ENCODE measurements around the gene COX11. TPM values are rescaled to one million over a fixed set of nuclear protein-coding genes. Genes with fewer than 3 reads are reported as not detected.

COX11 gene
- total RNA-seq, 1 experiment from 2014 or later: 87.0 TPM

DNA sequence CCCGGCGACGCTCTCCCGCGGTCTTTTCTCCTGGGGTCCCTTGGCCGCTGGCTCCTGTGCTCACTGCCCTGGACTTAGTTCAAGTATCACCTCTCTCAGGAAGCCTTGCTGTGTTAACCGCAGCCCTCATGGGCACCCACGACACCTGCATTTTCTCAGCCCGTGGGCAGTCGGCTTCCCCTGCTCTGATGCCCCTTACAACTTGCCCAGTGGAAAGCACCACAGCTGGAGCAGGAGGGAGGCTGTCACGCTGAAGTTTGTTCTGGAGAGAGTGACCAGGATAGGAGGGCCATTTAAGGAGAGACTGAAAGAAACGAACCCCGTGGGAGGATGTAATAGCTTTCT, 506 bp upstream of the COX11 start:
- peak; percentile 67 for ATAC-seq
- TSS peak; percentile 60 for BruUV-seq (replicated peaks)
- in situ Hi-C loops (cut with HindIII; ENCODE audit: low pct_unique_long_range_greater_than_20kb, low sequenced_read_pairs) (no loop called here), intact Hi-C loops (cut with micrococcal nuclease; ENCODE audit: unreplicated experiment) (no loop called here)
- Histone ChIP-seq H3K27ac (ENCODE audit: low read length) (peak overlapping the region; percentile 99), H3K4me1 (ENCODE audit: control insufficient read depth, insufficient read depth, low read length) (peaks cover 28% of the 10 kb centered on the region), H3K36me3 (ENCODE audit: control insufficient read depth, insufficient read depth, low read length) (peaks cover 20% of the 10 kb centered on the region), H3K9me3 (ENCODE audit: control insufficient read depth, insufficient read depth, low read depth, low read length) (no peaks in the 10 kb centered on the region), H3K27me3 (ENCODE audit: control insufficient read depth, insufficient read depth, low read length) (no peaks in the 10 kb centered on the region), H3K4me3 (ENCODE audit: low read depth in 2 of 2, low read length in 2 of 2) (peak overlapping the region; percentile 93 to 99)
- DNase-seq (ENCODE audit: low read depth, low spot score): no peak
- POLR2A ChIA-PET: no interaction called here
- TF ChIP-seq, protein P1, sequence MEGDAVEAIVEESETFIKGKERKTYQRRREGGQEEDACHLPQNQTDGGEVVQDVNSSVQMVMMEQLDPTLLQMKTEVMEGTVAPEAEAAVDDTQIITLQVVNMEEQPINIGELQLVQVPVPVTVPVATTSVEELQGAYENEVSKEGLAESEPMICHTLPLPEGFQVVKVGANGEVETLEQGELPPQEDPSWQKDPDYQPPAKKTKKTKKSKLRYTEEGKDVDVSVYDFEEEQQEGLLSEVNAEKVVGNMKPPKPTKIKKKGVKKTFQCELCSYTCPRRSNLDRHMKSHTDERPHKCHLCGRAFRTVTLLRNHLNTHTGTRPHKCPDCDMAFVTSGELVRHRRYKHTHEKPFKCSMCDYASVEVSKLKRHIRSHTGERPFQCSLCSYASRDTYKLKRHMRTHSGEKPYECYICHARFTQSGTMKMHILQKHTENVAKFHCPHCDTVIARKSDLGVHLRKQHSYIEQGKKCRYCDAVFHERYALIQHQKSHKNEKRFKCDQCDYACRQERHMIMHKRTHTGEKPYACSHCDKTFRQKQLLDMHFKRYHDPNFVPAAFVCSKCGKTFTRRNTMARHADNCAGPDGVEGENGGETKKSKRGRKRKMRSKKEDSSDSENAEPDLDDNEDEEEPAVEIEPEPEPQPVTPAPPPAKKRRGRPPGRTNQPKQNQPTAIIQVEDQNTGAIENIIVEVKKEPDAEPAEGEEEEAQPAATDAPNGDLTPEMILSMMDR (IDR thresholded peaks at IDR 0.05): no peak
- TF ChIP-seq, protein P2, sequence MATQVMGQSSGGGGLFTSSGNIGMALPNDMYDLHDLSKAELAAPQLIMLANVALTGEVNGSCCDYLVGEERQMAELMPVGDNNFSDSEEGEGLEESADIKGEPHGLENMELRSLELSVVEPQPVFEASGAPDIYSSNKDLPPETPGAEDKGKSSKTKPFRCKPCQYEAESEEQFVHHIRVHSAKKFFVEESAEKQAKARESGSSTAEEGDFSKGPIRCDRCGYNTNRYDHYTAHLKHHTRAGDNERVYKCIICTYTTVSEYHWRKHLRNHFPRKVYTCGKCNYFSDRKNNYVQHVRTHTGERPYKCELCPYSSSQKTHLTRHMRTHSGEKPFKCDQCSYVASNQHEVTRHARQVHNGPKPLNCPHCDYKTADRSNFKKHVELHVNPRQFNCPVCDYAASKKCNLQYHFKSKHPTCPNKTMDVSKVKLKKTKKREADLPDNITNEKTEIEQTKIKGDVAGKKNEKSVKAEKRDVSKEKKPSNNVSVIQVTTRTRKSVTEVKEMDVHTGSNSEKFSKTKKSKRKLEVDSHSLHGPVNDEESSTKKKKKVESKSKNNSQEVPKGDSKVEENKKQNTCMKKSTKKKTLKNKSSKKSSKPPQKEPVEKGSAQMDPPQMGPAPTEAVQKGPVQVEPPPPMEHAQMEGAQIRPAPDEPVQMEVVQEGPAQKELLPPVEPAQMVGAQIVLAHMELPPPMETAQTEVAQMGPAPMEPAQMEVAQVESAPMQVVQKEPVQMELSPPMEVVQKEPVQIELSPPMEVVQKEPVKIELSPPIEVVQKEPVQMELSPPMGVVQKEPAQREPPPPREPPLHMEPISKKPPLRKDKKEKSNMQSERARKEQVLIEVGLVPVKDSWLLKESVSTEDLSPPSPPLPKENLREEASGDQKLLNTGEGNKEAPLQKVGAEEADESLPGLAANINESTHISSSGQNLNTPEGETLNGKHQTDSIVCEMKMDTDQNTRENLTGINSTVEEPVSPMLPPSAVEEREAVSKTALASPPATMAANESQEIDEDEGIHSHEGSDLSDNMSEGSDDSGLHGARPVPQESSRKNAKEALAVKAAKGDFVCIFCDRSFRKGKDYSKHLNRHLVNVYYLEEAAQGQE (IDR thresholded peaks at IDR 0.05; ENCODE audit: insufficient read depth in 1 of 2, low read depth in 2 of 2, low read length in 1 of 2): no peak
- TF ChIP-seq TCF7L2 (IDR thresholded peaks at IDR 0.05; ENCODE audit: low read depth, low read length) (no peak; the same call in 1 of the 2 replicates), SIN3A (IDR thresholded peaks at IDR 0.05; ENCODE audit: borderline replicate concordance, insufficient read depth, low read depth, low read length) (no peak), POLR2AphosphoS5 (IDR thresholded peaks at IDR 0.05; ENCODE audit: low read depth, low read length) (no peak)
- CTCF ChIA-PET: no interaction called here

DNA sequence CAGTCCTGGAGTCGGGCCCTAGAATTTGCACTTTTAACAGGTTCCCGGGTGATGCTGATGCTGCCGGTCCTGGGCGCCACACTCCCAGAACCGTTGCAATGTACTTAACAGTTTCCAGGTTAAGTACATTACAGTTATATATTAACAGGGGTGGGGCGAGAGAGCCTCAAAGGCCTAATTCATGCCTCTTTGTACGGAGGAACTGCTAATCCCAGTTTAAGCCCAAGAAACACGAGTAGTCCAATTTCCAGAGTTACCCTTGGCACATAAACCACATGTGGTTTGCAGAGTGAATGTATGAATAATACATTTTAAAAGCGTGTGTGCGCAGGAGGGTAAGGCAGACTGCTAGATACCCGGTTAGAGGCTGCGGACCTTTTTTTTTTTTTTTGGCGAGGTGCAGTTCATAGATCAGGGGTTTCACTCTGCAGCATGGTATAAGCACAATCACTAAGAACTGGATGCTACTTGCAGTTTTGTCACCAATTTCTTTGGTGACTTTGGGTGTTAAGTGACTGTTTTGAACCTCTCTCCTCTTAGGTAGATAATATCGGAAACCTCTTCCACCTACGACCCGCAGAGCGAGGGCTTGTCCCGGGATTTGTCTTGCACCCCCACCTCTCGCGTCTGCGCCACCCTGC, 713 bp downstream of the COX11 start:
- ChIA-PET CTCF (no interaction called here), POLR2A (interaction anchor here (0.5 to 0.9 kb wide), 2 partner anchors 24 to 356 kb away, joined by 3 read pairs; no protein-coding TSS in a partner anchor)
- no peak for TF ChIP-seq TCF7L2 (IDR thresholded peaks at IDR 0.05; ENCODE audit: low read depth, low read length)
- TF ChIP-seq, protein P2 (IDR thresholded peaks at IDR 0.05; ENCODE audit: insufficient read depth in 1 of 2, low read depth in 2 of 2, low read length in 1 of 2): no peak
- TF ChIP-seq POLR2AphosphoS5 (IDR thresholded peaks at IDR 0.05; ENCODE audit: low read depth, low read length): no peak
- no peak for TF ChIP-seq SIN3A (IDR thresholded peaks at IDR 0.05; ENCODE audit: borderline replicate concordance, insufficient read depth, low read depth, low read length)
- TF ChIP-seq, protein P1 (IDR thresholded peaks at IDR 0.05): no peak
- DNase-seq (ENCODE audit: low read depth, low spot score) (peak; percentile 7), ATAC-seq (0 out of 2 replicates have a peak, but pooled peaks have one; percentile 1)
- H3K4me3 ChIP-seq (ENCODE audit: low read depth in 2 of 2, low read length in 2 of 2): peak overlapping the region; percentile 93 to 99
- in situ Hi-C loops (cut with HindIII; ENCODE audit: low pct_unique_long_range_greater_than_20kb, low sequenced_read_pairs) (no loop called here), intact Hi-C loops (cut with micrococcal nuclease; ENCODE audit: unreplicated experiment) (no loop called here)
- H3K4me1 ChIP-seq (ENCODE audit: control insufficient read depth, insufficient read depth, low read length): peaks cover 26% of the 10 kb centered on the region
- H3K9me3 ChIP-seq (ENCODE audit: control insufficient read depth, insufficient read depth, low read depth, low read length): no peaks in the 10 kb centered on the region
- BruUV-seq (replicated peaks): no TSS peak
- peaks cover 32% of the 10 kb centered on the region for H3K36me3 ChIP-seq (ENCODE audit: control insufficient read depth, insufficient read depth, low read length)
- no peaks in the 10 kb centered on the region for H3K27me3 ChIP-seq (ENCODE audit: control insufficient read depth, insufficient read depth, low read length)
- H3K27ac ChIP-seq (ENCODE audit: low read length): peak overlapping the region; percentile 99
